HG03159 (cell line): ENCODE measurements around the gene UBLCP1.

Experiments used
- ATAC-seq: cut with Tn5 transposase; IDR thresholded peaks from one replicate; pipeline ENCODE4 v1.9.1; 2021; ENCODE audit warnings: mild to moderate bottlenecking, moderate library complexity; ENCODE audit not compliant: unreplicated experiment

The UBLCP1 gene

GRCh38 chr5:159309689-159310433, 46.8 kb downstream of the UBLCP1 start:
- ATAC-seq, result peak; percentile 15

DNA sequence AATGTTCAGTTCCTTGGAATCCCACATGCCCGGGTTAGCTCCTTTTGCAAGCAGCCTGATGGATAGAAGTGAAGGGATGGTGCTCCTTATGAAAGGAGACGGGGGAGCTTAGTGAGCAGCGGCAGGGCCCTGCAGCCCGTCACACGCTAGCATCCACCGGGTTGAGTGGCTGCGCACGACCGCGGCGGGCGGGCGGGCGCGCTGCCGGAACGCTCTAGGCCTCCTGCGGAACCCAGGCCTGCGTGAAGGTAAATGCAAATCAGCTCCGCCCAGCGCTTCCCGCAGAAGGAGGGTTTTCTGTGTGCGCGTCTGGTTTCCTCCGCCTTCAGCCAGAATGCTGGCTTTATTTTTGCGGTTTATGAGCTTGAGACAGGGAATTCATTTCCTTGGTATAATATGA, 47.4 kb downstream of the UBLCP1 start:
- ATAC-seq, result peak; percentile 57

- no peak for ATAC-seq
Measured at GRCh38 chr5:159311063-159311462, 48.0 kb downstream of the UBLCP1 start.

DNA sequence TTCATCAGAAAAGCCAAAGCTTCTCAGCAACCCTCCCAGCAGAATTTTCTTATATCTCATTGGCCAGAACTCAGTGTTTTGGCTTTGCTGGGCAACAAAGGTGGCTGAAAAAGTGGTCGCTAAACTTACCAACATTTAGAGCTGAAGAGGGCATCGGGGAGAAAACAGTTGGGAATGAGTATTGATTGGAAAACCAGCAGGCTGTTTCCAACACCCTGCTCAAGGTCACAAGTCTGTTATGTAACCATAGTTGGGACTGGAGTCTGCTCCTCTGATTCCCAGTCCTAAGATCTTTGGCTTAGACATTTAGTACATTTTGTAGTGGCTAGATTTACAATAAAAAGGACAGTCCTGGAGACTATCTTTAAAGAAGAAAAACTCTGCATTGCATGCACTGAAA, 50.1 kb downstream of the UBLCP1 start:
- no peak for ATAC-seq

DNA sequence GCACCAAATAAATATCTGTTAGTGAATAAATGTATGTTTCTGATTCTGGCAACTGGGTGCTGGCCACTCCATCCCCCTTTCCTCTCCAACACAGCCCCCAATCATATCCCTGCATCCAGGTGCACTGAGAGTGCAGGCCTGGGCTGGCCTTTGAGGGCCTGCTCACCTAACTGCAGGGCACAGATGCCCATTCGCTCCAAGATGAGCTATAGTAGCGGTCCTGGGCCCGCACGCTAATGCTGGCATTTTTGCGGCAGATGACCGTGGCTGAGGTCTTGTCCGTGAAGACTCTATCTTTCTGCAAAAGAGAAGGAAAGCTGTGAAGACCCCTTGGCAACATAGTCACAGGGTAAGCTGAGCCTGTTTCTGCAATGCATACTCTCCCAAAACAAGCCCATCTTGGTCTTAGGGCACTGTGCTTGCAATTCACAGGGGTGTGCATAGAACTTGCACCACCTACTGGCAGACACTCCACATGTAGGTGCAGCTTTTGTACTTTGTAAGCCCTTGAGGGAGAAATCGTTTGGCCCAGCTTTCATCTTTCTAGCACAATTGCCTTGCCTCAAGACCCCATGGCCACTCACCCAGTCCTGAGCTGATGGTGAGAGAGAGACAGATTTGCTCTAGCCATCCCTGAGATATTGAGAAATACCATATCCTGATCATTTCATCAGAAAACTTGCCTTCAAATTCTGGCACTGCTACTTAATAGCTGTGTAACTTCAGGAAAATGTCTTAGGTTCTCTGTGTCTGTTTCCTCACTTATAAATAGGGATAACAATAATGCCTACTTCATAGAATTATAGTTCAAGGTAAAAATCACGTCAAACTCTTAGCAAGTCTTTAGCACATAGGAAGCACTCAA, 53.7 kb downstream of the UBLCP1 start:
- ATAC-seq, result no peak

- ATAC-seq, result no peak
Measured at GRCh38 chr5:159317849-159318248, 54.8 kb downstream of the UBLCP1 start.

GRCh38 chr5:159318448-159318847, 55.4 kb downstream of the UBLCP1 start:
- ATAC-seq, result no peak

DNA sequence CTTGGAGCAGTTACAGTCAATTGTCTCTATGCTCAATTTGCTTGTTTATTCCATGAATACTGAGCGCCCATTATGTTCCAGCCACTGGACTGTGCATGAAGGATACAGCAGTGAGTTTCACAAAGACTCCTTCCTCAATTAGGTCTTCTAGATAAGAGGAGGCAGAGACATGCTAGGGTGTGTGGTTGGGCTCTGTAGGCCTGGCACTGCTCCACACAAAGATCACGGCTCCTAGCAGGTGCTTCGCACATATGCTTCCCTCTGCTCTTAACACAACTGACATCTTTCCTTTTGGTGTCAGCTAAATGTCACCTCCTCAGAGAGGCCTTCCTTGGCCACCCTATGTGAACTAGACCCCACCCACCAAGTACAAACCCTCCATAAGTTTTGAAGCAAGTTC, 56.3 kb downstream of the UBLCP1 start:
- no peak for ATAC-seq

DNA sequence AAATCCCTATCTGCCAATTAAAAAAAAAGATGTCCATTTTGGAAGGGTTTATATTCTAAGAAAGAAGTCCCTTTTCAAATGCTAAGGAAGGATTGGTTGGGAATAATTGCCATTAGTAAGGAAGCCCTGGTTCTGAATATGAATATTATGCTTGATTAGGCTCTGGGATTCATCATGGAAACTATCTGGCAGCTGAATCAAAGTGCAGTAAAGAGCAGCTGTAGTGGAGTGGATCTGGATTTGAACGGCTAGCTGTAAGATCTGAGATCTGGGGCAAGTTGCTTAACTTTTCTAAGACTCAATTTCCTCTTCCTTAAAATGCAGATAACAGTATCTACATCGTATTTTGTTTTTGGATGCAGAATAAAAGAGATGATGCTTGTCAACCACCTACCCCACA, 56.7 kb downstream of the UBLCP1 start:
- ATAC-seq, result no peak

DNA sequence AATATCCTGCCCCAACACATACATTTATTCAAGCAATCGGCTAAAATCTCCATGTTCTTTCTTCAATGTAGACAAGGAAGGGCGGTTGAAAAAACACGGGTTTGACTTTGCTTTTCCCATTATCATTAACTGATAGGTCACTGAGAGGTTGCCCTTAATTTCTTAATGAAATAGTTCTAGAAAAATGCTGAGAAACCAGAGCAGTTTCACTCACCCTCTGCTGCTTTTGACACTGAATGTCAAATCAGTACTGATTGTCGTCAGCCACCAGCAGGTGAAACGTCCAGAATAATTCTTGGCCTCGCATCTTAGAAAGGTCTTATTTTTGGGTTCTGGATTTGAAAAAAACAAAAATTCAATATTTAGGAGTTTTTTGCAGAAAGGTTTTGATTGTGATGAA, 59.1 kb downstream of the UBLCP1 start:
- no peak for ATAC-seq

- no peak for ATAC-seq
Measured at GRCh38 chr5:159324102-159324755, 61.1 kb downstream of the UBLCP1 start.

DNA sequence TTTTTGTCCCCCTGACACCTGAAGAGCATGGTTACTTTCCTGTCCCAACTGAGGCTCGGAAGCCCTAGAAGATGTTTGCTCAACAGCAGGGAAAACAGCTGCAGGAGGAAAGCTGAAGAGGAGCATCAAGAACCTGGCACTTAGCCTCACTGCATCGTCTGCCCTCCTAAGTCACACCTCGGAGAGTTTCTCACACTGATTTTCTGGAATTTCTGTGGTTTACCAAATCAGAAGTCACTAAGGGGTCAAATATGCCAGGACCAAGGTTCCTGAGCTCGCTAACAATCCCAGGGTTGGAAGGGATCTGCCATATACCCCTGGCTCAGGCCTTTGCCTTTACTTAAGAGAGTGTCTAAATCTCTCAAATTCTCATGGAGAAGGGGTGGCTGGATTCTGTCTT, 61.9 kb downstream of the UBLCP1 start:
- ATAC-seq, result no peak

DNA sequence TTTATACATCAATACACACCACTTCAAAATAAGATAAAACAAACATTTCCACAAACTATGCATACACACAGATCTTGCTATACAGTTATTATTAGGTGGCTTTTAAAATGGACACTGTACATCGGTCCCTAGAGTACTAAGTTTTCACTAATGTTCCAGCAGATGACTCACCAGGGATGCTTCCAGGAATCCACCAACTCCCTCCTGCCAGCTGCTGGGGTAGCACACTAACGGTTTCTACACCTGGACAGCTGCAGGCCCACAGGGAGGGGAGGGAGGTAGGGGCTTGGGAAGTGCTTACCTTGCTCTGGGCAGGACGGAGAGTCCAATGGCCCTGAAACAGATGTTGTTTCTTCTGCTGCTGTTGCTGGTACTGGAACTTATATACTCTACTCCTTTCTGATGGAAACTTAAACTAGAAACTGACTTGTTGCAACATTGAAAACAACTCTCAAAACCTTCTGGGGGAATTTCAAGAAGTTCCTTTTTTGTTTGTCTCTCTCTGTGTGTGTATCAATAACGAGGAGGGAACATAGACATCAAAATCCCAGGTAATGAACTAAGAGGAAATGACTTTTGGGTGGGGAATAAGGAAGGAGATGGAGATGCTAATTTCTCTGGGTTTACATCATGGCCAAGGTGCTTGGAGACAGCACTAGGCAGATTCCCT, 67.2 kb downstream of the UBLCP1 start, which contains the start of gene IL12B:
Gene IL12B, minus strand, starts transcription at position 357 of the 670 bp plus-strand sequence. CDS start 3,705 bp downstream, outside the sequence.
- ATAC-seq, result no peak

DNA sequence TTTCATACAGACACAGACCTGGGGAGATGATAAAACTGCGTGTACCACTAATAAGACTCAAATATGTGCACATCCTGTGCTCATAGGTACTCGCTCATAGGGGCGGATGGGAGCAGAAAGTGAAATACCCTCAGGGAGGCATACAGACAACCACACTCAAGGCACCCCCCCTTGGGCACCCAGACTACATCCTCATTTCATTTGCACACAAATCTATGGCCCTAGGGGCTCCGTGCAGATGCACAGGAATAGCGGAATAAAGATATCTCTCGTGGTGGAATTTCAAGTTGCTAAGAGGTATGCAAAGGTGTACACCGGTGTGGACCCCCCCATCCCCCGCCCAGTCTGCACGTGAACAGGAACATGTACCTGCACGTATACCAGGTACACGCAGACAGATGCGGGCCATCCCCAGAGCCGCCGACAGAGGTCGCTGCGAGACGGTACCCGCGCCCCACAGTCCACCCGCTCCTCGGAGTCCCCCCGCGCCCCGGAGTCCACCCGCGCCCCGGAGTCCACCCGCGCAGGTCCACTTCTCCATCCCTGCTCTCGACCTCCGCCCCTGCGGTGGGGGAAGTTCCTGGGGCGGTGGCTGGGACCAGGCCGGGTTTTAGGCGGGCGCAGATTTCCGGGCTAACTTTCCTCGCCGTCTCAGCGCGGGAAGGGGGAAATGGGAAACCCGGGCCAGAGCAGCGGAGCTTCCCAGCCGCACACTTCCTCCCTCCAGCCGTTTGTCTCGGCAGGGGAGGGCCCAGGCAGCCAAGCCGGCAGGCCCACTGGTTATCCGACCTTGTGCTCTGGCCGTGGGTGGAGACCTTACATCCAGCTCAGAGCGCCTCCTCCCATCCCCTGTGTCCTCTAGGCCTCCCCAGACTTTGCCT, 68.2 kb downstream of the UBLCP1 start:
- peak; percentile 78 for ATAC-seq

DNA sequence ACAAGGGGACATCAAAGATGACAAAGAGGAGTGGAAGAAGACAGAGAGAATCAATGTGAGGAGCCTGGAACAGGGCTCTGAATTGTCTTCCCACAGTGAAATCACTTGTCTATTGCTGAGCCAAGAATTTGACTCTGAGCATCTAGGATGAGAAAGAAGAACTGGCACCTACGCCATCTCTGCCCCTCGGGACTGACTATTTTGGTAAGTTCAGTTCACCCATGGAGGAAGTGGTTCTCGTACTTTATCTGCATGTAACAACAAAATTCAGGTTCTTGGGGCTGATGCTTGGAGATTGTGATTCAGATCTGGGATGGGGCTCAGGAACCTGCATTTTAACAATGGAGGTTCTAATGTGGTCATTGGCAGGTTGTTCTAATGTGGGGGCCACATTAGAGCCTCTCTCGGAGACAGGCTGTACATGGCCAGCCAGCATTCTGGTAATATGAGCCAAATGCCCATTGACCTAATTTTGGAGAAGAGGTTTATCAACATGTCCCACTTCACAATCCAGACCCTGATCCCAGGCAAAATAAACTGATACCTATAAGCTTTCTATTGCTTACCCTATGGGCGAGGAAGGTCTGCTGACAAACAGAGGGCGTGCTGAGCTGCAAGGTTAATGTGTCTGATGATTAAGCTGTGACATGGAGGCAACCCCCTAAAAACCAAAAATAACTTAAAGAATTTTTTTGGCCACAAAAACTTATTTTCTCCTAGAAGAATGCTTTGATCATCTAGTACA, 69.9 kb downstream of the UBLCP1 start:
- no peak for ATAC-seq

- no peak for ATAC-seq
Measured at GRCh38 chr5:159333545-159333925, 70.4 kb downstream of the UBLCP1 start.
